ENCODE measurements around the gene ZSWIM5. TPM values are rescaled to one million over a fixed set of nuclear protein-coding genes. Genes with fewer than 3 reads are reported as not detected.
A peak's percentile ranks its signal among the peaks of the same experiment; 100 is the strongest.
"Not testable (repeated sequence)": the region's sequence is repeated elsewhere in the genome, so short reads cannot be mapped to it uniquely, and the experiment has no call there.

Gene ZSWIM5
- total RNA-seq, 1 experiment from 2014 or later = 0.16 TPM

DNA sequence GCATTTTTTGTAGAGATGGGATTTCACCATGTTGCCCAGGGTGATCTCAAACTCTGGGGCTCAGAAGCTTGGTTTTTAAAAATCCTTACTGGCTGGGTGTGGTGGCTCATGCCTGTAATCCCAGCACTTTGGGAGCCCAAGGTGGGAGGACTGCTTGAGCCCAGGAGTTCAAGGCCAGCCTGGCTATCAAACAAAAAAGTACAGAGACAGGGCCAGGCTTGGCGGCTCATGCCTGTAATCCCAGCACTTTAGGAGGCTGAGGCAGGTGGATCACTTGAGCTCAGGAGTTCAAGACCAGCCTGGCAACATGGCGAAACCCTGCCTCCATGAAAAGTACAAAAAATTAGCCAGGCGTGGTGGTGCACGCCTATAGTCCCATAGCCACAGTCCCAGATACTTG is 112.0 kb downstream of the ZSWIM5 start:
- DNase-seq (ENCODE audit: low spot score) = not testable (repeated sequence)

DNA sequence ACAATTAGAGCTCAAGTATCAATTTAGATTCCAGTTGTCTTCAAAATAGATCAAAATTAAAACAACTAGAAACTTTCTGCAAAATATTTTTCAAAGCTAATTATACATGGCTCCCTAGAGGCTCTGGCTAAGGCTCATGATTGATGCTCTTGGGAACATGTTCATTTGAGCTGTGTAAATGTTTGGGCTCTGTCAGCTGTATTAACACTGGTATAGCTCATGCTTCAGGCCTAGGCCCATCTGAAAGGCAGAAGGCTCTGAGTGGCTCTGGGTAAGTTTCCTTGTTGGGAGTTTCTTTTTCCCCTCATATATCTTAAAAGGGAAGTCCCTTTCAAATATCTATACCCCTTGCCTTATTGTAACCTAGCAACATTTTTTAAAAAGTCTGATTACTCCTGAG is 113.1 kb downstream of the ZSWIM5 start:
- DNase-seq (ENCODE audit: low spot score) = no peak

DNA sequence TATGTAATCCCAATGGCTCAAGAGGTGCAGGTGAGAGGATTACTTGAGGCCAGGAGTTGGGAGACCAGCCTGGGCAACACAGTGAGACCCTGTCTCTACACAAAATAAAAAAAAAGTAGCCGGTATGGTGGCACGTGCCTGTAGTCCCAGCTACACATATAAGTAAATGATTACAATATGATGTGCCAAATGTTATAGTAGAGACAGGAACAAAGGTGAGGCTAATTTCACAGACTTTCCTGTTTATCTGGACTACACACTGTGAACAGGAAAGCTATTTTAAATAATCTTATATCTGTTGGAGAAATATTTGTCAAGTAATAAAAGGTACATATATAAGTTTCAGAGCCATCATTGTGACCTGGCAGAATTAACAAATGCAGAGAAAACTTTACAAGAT is 116.7 kb downstream of the ZSWIM5 start:
- DNase-seq (ENCODE audit: low spot score) = no peak

DNA sequence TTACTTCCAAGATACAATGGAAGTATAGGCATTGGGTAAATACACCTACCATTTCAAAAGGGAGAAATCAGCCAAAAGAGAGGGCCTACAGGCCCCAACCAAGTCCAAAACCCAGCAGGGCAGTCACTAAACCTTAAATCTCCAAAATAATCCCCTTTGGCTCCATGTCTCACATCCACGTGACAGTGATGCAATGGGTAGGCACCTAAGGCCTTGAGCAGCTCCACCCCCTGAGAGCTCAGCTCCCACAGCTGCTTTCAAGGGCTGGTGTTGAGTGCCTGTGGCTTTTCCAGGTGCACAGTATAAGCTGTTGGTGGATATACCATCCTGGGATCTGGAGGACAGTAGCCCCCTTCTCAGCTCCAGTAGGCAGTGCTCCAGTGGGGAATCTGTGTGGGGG is 121.8 kb downstream of the ZSWIM5 start:
- DNase-seq (ENCODE audit: low spot score) = no peak

DNA sequence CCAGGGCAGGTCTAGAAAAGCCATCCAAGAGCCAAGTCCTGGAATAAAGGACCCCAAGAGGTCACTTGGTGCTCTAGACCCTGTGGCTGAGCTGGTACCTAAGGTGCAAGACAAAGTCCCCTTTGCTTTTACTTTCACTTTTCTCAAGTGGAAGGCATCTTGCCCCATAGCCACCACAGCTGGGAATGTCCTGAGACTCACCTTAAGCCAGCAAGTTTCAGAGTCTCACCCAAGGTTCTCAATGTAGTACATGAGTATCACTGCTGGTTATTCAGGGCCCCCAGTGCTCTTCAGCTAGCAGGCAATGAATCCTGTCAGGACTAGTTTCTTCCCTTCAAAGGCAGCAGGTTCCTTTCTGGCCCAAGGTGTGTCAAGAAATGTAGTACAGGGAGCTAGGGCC is 126.9 kb downstream of the ZSWIM5 start:
- DNase-seq (ENCODE audit: low spot score) = no peak

DNA sequence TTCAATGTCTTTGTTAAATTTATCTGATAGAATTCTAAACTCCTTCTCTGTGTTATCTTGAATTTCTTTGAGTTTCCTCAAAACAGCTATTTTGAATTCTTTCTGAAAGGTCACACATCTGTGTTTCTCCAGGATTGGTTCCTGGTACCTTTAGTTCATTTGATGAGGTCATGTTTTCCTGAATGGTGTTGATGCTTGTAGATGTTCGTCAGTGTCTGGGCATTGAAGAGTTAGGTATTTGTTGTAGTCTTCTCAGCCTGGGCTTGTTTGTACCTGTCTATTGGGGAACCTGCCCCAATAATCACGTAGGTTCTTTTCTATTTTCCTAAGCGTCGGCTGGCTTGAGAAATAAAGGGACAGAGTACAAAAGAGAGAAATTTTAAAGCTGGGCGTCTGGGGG is 129.4 kb downstream of the ZSWIM5 start:
- not testable (repeated sequence) for DNase-seq (ENCODE audit: low spot score)

DNA sequence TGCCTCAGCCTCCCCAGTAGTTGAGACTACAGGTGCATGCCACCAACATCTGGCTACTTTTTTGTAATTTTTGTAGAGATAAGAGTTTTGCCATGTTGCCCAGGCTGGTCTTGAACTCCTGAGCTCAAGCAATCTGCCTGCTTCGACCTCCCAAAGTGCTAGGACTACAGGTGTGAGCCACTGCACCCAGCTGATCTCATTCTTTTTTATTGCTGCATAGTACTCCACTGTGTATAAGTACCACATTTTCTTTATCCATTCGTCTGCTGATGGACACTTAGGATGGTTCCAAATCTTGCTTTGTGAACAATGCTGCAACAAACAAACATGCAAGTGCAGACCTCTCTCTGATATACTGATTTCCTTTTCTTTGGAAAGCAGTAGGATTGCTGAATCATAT is 134.8 kb downstream of the ZSWIM5 start:
- DNase-seq (ENCODE audit: low spot score) = no peak

DNA sequence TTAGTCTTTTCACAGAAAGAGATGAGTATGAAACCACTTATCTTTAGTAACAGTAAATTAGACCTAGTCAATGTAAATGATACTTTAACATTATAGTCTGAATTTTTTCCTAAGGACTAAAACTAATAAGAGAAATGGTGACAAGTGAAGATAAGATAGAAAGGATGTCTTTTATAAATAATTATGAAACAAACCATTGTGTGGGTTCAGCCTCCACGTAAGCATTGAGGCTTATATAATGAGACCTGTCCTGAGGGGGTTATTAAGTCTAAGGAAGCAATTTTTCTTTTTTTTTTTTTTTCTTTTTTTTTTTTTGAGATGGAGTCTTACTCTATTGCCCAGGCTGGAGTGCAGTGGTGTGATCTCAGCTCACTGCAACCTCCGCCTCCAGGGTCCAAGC is 138.6 kb downstream of the ZSWIM5 start:
- no peak for DNase-seq (ENCODE audit: low spot score)

DNA sequence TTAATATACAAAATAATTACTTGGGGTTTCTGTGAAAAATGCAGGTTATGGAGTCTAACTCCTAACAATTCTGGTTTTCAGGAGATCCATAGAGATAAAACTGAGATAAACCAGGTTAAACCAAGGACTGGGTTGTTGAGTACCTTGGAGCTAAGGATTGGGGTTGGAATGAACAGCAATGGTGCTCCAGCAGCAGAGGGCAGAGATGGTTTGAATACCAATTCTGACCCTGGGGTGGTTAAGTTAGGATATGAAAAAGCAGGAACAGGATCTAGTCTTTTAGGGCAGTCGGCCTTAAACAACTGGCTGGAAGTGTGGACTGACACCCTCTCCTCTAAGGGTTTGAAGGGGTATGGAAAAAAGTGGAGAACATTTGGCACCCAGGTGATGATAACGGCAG is 141.3 kb downstream of the ZSWIM5 start:
- DNase-seq (ENCODE audit: low spot score) = no peak

DNA sequence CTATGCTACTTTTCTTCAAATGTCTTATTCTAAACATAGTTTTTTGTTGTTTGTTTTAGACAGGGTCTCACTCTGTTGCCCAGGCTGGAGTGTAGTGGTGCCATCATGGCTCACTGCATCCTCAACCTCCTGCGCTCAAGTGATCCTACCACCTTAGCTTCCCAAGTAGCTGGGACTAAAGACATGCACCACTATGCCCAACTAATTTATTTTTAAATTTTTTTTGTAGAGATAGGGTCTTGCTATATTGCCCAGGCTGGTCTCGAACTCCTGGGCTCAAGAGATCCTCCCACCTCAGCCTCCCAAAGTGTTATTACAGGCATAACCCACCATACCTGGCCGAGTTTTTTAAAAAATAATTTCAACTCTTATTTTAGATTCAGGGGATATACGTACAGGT is 143.9 kb downstream of the ZSWIM5 start:
- not testable (repeated sequence) for DNase-seq (ENCODE audit: low spot score)

DNA sequence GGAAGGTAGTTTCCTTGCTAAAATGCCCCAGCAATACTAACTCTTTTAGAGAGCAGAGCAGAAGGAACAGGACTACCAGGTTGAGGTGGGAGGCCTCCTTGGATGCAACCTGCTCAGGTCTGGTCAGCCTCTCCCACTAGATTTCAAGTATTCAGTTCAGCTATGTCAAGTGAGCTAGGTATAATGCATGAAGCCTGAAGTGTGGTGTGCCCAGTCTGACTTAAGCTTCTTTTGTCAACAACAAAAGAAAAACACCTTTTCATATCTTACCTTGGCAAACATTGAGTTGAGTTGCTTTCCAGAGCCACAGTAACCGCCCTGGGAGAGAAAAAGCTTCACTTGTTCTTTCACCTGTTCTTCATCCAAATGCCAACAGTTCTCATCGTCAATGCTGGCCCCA is 146.6 kb downstream of the ZSWIM5 start:
- no peak for DNase-seq (ENCODE audit: low spot score)

DNA sequence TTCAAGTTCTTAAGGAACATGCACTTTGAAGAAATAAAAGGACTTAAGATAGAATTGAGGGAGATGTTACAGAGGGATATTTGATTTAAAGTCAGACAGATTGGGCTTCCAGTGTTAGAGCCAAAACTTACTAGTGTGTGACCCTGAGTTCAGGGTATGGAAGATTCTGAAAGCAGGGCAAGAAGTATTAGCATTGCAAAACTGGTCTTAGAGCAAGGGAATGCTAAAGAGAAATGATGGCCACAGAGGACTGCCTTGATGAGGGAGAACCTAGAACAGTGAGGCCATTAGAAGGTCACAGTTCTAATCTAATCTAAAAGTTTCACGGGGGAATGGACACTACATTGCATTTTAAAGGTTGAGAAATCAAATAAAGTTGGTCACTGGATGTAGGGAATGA is 148.9 kb downstream of the ZSWIM5 start:
- no peak for DNase-seq (ENCODE audit: low spot score)

DNA sequence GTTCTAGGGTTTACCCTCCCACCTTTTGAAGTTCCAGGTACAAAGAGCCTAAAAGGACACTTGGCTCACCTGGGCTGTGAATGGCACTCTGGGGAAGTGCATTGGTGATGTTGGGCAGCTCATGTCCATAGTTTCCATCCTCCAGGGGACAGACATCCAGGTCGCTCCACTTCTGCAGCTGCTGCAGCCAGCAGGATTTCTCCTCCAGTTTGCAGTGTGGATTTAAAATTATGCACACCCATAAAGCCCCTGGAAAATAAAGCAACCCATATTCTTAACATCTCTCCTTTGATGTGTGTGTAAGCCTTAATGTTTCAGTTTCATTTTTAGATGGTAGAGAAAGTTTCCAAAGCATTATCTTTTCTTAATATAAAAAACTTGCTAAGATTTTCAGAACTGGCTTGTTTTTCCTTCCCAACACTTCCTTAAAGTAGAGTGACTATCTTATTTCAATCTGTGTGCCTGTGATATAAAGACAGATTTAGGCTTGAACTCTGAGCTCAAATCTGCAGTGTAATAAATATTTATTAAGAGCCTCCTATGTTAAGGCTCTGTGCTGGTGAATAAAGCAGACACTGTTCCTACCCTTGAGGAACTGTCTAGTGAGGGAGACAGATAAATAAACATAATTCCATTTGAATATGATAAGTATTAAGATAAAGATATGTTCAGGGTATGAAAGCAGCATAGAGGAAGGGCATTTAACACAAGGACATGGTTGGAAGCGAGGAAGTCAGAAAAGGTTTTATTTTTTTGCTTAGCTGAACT is 155.2 kb downstream of the ZSWIM5 start:
- no peak for DNase-seq (ENCODE audit: low spot score)

DNA sequence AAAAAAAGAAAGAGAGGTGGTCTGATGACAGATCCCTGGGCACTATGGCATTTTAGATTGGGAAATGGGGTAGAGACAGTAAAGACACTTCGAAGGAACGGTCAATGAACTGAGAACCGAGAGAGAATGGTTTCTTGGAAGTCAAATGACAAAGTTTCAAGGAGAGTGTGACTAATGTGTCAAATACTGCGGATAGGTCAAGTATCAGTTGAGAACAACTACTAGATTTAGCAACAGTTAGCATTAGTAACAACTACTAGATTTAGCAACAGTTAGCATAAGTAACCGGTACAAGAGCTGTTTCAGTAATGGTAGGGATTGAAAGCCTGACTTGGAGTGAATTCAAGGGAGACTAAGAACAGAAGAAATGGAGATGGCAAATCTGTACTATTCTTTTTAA is 159.4 kb downstream of the ZSWIM5 start:
- no peak for DNase-seq (ENCODE audit: low spot score)

DNA sequence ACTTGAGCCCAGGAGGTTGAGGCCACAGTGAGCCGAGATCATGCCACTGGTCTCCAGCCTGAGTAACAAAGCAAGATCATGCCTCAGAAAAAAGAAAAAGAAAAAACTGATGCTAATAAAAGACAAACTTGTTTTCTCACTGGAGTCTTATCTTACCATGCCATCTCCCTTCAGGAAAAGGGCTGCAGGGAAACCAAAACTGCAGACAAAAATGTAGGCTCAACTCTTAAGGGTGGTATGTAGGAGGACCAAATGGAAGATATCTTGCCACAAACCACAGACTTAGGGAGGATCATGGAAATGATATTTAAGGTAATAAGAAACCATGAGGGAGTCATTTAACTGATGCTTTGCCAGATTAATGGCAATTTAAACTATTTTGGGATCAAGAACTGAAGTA is 161.5 kb downstream of the ZSWIM5 start:
- no peak for DNase-seq (ENCODE audit: low spot score)

DNA sequence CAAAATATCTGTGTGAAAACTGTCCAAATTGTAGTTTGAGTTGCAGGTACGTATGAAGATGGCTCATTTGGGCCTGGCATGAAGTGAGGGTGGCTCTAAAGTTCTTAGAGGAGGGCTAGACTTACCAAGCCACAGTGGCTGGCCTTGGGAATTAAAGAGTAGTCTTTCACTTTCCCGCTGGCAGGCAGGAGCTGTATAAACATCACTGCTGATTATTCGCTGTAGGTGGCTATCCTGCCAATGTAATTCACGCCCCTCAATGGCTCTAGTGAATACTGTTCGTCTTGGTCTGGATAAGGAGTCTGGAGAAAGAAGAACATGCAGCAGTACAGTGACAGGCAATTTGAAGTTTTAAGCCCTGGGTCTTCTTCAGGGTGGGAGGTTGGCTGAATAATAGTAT is 163.3 kb downstream of the ZSWIM5 start:
- no peak for DNase-seq (ENCODE audit: low spot score)

DNA sequence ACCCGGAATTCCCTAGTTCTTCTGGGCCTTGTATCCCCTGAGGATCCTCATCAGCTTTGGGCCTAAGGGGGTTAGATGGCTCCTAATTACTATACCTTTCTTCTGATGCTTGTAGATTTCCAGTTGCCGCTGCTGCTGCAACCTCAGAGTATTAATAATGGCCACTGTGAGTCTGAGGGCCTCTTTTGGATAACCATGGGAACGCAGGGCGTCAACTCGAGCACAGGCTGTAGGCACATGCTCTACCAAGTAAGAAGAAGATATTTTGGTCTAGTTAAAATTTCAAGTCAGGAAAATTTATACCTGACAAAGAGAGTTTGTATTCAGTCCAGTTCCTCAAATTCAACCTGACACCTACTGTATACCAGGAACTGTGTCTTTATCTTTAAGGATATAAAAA is 166.1 kb downstream of the ZSWIM5 start:
- DNase-seq (ENCODE audit: low spot score) = no peak

DNA sequence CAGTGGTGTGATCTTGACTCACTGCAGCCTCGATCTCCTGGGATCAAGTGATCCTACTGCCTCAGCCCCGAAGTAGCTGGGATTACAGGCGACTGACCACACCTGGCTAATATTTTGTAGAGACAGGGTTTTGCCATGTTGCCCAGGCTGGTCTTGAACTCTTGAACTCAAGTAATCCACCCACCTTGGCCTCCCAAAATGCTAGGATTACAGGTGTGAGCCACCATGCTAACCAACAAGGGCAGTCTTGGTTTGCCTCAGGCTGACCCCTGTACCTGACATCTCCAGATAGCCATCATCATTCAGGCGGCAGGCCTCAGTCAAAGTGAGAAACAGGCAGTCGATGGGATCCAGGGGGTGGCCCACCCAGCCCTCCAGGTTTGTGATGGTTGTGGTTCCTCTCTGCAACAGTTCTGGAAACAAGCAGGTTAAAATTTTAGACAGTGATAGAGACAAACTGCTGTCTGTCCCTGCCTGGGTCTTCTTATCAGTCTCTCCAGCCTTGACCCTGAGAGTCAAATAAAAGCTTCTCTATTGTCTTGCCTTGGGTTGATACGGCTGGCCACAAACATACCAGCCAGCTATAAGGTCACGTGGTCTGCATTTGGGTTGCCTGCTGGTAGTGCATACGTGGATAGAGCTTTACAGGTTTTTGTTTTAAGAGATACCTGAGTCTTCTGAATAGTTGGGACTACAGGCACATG is 167.6 kb downstream of the ZSWIM5 start:
- DNase-seq (ENCODE audit: low spot score) = no peak

DNA sequence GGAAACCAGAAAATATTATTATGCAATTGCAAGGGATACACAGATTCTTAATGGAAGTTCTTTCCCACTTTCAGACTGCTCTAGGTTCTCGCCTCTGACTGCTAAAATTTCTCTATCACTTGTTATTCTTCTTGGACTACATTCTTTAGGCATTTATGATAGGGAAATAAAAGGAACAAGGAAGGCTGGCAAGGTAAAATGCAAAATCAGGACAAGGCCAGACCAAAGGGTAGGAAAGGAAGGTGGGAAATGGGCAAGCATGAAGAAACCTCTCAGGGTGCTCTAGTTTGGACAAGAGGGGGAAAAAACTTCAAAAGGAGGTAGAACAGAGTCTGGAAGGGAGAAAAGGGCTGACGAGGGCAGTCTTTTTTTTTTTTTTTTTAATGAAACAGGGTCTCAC is 168.2 kb downstream of the ZSWIM5 start:
- DNase-seq (ENCODE audit: low spot score) = no peak

DNA sequence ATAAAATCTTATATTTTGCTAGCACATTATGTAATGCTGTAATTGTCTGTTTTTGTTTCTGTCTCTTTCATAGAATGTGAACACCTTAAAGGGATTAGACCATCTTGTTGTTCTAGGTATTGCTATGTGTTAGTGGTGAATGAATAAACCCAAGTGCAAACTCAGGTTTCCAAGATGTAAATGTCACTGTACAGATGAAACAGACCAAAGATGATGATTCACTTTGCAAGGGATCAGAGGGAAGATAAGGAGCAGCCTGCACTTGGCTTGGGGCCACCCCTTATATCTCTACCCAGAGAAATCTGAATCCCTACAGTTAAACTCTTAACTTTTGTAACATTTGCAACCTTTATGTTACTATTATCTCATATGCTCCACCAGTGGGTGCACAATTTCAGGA is 168.9 kb downstream of the ZSWIM5 start:
- DNase-seq (ENCODE audit: low spot score) = peak; percentile 48

DNA sequence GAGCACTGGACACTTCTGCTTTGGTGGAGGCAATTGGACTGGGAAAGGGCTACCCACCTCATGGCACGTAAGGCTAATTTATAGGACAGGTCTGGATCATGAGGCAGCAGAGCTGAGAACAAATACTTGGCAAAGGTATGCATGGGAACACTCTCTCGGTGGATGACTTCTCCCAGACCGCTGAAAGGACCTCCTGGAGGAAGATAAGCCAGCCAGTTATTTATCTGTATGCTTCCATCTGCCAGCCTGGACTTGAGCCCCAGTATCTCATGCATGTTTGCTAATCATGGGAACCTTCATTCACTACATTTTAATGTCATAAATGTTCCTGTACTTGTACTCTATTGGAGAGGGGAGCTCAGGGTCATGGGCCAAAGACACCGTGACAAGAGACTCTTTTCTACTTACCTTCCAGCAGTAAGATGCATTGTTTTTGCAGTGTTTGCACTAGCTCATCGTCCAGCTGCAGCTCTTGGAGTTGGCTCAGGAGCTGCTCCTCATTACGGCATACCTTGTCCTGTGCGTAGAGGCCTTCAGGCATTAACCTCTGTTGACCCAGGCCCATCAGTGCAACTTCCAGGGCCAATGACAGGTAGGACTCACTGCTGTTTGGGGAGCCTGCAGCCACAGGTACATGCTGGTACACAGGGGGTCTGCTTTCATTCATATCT is 170.6 kb downstream of the ZSWIM5 start:
- DNase-seq (ENCODE audit: low spot score) = no peak

DNA sequence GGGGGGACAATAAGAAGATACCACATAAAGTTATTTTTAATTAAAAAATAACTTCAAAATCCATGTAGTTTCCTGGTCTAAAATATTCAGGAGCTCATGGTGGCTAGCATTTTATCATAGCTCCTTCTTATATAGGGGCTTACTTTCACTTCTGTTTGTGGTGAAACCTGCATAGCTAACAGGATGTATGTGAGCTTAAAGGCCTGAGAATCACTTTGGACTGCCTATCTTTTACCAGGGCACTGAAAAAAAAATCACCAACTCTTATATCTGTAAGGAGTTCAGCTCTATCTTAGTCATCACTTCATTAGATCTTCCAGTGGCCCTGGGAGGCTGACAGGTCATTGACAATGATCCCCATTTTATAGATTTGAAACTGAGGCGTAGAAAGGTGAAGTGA is 173.0 kb downstream of the ZSWIM5 start:
- DNase-seq (ENCODE audit: low spot score) = no peak

DNA sequence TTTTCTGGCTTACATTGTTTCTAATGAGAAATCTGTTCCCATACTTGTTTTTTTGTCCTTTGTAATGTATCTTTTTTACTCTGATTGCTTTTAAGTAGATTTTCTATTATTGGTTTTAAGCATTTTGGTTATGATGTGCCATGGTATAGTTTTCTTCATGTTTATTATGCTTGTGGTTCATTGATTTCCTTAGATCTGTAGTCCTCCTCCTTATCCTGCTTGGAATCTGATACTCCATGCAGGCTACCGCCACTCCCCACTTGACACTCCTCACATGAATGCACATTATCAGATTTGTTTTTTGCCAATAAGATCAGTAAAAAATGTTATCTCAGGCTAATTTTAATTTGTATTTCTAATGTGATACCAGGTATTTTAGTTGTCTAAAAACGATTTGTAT is 173.6 kb downstream of the ZSWIM5 start:
- DNase-seq (ENCODE audit: low spot score) = no peak

Data from A172 (cell line).